Kidney epithelial cell (primary cell): ENCODE data around the gene IFITM5. TPM values are rescaled to one million over a fixed set of nuclear protein-coding genes. Genes with fewer than 3 reads are reported as not detected.
"Not testable (repeated sequence)": the region's sequence is repeated elsewhere in the genome, so short reads cannot be mapped to it uniquely, and the experiment has no call there.

Experiments used
- DNase-seq: peaks from one replicate; pipeline ENCODE4 v3.0.0-alpha.2; 2010; ENCODE audit warnings: low read depth
- H3K27me3 ChIP-seq: 2 replicates; pipeline ENCODE4 v1.6.0; 2011; ENCODE audit warnings: low read length; ENCODE audit not compliant: control insufficient read depth, insufficient read depth
- H3K36me3 ChIP-seq: 2 replicates; pipeline ENCODE4 v1.5.1; 2011; ENCODE audit warnings: low read length; ENCODE audit not compliant: control insufficient read depth, insufficient read depth
- H3K4me3 ChIP-seq: 2 replicates; pipeline ENCODE4 v1.5.1; 2011; ENCODE audit warnings: low read depth, mild to moderate bottlenecking, control low read depth, low read length
- CTCF ChIP-seq: IDR thresholded peaks from 2 replicates; pipeline ENCODE4 v1.5.1; 2011; ENCODE audit warnings: mild to moderate bottlenecking, moderate library complexity, low read length, control low read depth, inconsistent platforms; ENCODE audit not compliant: insufficient read depth, poor library complexity, severe bottlenecking
- total RNA-seq: library from RNA; depleted of rRNA; stranded (reverse); fragments of >200 nt; gene quantifications from 2 replicates; pipeline ENCODE4 v1.2.3, GENCODE V29; 2015

IFITM5 gene
- total RNA-seq, 1 donor from 2014 or later = not detected

DNA sequence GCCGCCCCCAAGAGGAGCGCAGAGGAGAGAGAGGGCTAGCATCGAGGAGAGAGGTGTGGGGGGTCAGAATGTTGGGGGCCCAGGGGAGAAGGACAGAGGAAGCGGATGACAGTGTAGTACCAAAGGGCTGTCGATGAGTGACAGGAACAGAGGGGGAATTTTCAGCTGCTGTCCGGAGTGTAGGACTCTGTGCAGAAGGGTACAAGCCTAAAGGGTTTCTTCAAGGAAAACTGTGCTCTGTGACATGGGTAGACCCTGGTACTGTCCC, 26.5 kb downstream of the IFITM5 start:
- Histone ChIP-seq H3K36me3 (no peaks in the 10 kb centered on the region), H3K4me3 (no peak overlapping the region), H3K27me3 (peaks cover 27% of the 10 kb centered on the region)
- DNase-seq = no peak
- TF ChIP-seq CTCF = no peak

GRCh38 chr11:272195-272930, 27.0 kb downstream of the IFITM5 start:
- Histone ChIP-seq H3K27me3 (peaks cover 27% of the 10 kb centered on the region), H3K4me3 (no peak overlapping the region), H3K36me3 (no peaks in the 10 kb centered on the region)
- TF ChIP-seq CTCF = no peak
- DNase-seq = no peak

- Histone ChIP-seq H3K27me3 (peaks cover 27% of the 10 kb centered on the region), H3K4me3 (no peak overlapping the region), H3K36me3 (no peaks in the 10 kb centered on the region)
- no peak for DNase-seq
- TF ChIP-seq CTCF = no peak
Measured at GRCh38 chr11:271319-271715, 28.0 kb downstream of the IFITM5 start.

DNA sequence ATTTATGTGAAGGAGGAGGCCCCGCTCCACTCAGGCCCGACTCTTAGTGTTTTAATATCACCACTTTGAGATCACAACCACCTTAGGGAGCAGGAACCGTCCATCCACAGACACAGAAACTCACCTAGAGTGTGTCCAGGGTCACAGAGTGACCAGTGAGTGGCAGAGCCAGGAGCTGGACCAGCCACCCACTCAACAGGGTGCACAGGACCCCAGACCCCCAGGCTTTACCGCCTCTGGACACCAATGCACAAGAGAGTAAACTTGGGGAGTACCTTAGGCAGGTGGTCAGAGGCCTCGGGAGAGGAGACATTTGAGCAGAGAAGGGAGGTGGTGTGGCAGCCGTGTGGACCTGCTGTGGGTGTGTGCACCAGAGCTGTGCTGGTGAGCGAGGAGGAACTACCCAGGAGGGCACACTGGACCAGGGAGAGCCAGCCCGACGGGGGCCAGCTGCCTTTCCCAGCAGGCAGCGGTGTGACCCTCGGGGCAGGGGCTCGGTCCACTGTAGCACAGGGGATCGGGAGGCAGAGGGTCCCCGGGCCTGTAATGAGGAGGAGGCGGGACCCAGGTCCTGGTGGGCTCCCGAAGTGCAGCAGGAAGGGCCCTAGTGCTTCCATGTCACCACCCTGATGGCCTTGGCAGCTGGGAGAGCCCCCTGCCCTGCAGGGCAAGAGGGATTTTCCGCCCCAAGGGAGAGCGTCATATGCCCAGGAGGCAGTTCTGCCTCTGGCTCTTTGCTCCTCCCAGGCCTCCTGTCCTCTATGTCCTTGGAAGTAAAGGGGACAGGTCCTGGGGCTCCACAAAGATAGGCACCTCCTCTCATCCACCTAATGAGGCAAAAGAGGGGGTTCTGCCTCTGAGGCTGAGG, 28.6 kb downstream of the IFITM5 start:
- TF ChIP-seq CTCF = no peak
- H3K36me3 ChIP-seq = no peaks in the 10 kb centered on the region
- peaks cover 27% of the 10 kb centered on the region for H3K27me3 ChIP-seq
- no peak for DNase-seq
- no peak overlapping the region for H3K4me3 ChIP-seq

DNA sequence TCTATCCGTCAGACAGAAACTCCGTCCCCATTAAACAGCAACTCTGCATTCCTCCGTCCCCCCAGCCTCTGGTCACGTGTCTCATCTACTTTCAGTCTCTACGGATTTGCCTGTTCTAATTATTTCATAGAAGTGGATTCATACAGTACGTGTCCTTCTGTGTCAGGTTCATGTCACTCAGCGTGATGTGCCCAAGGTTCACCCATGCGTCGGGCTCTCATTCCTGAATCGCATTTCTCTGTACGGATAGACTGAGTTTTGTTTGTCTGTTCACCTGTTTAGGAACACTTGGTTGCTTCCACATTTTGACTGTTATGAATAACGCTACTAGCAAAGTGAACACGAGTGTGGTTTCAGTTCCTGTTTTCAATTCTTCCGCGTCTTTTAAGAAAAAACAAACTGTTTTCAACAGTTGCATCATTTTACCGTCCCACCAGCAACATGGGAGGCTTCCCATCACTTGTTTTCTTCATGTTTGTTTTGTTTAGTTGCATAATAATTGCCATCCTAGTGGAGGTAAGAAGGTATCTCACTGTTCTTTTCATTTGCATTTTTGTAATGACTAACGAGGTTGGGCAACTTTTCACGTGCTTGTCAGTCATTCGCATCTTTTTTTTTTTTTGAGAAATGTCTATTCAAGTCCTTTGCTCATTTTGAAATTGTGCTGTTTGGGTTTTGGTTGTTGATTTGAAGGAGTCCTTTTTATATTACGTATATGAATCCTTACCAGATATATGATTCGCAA, 30.0 kb downstream of the IFITM5 start:
- Histone ChIP-seq H3K36me3 (no peaks in the 10 kb centered on the region), H3K27me3 (peaks cover 27% of the 10 kb centered on the region), H3K4me3 (no peak overlapping the region)
- no peak for DNase-seq
- no peak for TF ChIP-seq CTCF

- not testable (repeated sequence) for H3K4me3 ChIP-seq, H3K36me3 ChIP-seq, DNase-seq
- H3K27me3 ChIP-seq = peaks cover 24% of the 10 kb centered on the region
Measured at GRCh38 chr11:268716-269145, 30.6 kb downstream of the IFITM5 start.
